Heart left ventricle (tissue), 16 donors: ENCODE measurements around the gene SERINC5. TPM values are rescaled to one million over a fixed set of nuclear protein-coding genes. Genes with fewer than 3 reads are reported as not detected.
"Not testable (repeated sequence)": the region's sequence is repeated elsewhere in the genome, so short reads cannot be mapped to it uniquely, and the experiment has no call there.

Source experiments
- ATAC-seq, 4 donors: fragments of 200-7000 bp; cut with Tn5 transposase; one replicate each; pipeline ENCODE4 v1.9.1; 2020 to 2022; ENCODE audit warnings: moderate library complexity in 4 of 4, mild to moderate bottlenecking in 3 of 4, moderate number of reproducible peaks in 1 of 4
- DNase-seq, 5 donors: peaks; one replicate each; pipeline ENCODE4 v3.0.0-alpha.2; 2020
- H3K27ac ChIP-seq, 12 donors: fragments of 200-600 bp; sonication (generic) in 4 of 12; one replicate each; pipeline versions ENCODE4 v1.5.0 to v1.8.0; 2016 to 2022; ENCODE audit warnings: mild to moderate bottlenecking in 2 of 12
- H3K27me3 ChIP-seq, 9 donors: fragments of 200-600 bp; sonication (generic) in 2 of 9; one replicate each; pipeline versions ENCODE4 v1.5.1 to v1.8.0; 2016 to 2022; ENCODE audit warnings: mild to moderate bottlenecking in 3 of 9
- H3K36me3 ChIP-seq, 9 donors: fragments of 200-600 bp; sonication (generic) in 2 of 9; one replicate each; pipeline versions ENCODE4 v1.5.0 to v1.8.0; 2018 to 2022; ENCODE audit warnings: mild to moderate bottlenecking in 2 of 9
- H3K4me1 ChIP-seq, 12 donors: fragments of 200-600 bp; sonication (generic) in 4 of 12; one replicate each; pipeline versions ENCODE4 v1.5.0 to v1.8.0; 2016 to 2022; ENCODE audit warnings: mild to moderate bottlenecking in 3 of 12
- H3K4me3 ChIP-seq, 12 donors: fragments of 200-600 bp; sonication (generic) in 4 of 12; one replicate each; pipeline versions ENCODE4 v1.5.0 to v1.8.0; 2017 to 2022; ENCODE audit warnings: mild to moderate bottlenecking in 9 of 12, moderate library complexity in 4 of 12
- H3K9me3 ChIP-seq, 12 donors: fragments of 200-600 bp; sonication (generic) in 4 of 12; one replicate each; pipeline versions ENCODE4 v1.5.0 to v1.8.0; 2016 to 2022; ENCODE audit warnings: mild to moderate bottlenecking in 1 of 12
- CTCF ChIP-seq, 12 donors: fragments of 200-600 bp; sonication (generic) in 4 of 12; IDR thresholded peaks; one replicate each; pipeline versions ENCODE4 v1.5.0 to v1.8.0; 2018 to 2022; ENCODE audit warnings: antibody characterized with exemption in 12 of 12, mild to moderate bottlenecking in 5 of 12
- POLR2A ChIP-seq, 2 donors: fragments of 450-650 bp; IDR thresholded peaks; one replicate each; pipeline ENCODE4 v1.6.1; 2017; ENCODE audit warnings: antibody characterized with exemption in 2 of 2, mild to moderate bottlenecking in 2 of 2, moderate library complexity in 2 of 2
- WGBS, 4 donors: extraction: QIAGEN DNeasy Blood & Tissue Kit in 2 of 4; methylation state at CpG; one replicate each; pipeline versions ENCODE4 v1.1.5 to v1.1.7; 2013 to 2018; 5-methylcytosine and 5-hydroxymethylcytosine counted together
- intact Hi-C, 10 donors: fragments of 100-400 bp; cut with DNase I; formaldehyde crosslinking; loops; one replicate each; pipeline versions ENCODE4 v1.11.1 to v1.14.2; 2022
- polyA plus RNA-seq, 2 donors: library from polyadenylated mRNA; stranded (reverse); fragments of 200-250 nt; gene quantifications; one replicate each; pipeline ENCODE4 v1.2.3, GENCODE V29; 2013
- total RNA-seq, 9 donors: library from RNA; depleted of rRNA in 2 of 9; stranded (reverse); fragments of >200 nt in 2 of 9; fragmentation: NEBNext Ultra II Directional in 3 of 9; extraction: Animal tissue kit (Norgen Biotek cat#: 25700) in 3 of 9; gene quantifications; one replicate each; pipeline versions ENCODE4 v1.1.0 to v1.2.4, GENCODE V29; 2016 to 2023
- donor health status: ischemic (EF 13 %, LVEDD 7.1; RV severe dilation, severe dysfunction).
- donor health status: healthy with polysubstance abuse.
- donor health status: DM: no; HTN: yes; CAD: no.
- donor health status: DM: no; HTN: no; CAD: no.
- donor health status: ischemic (EF 25% LVEDD 6.9; RV normal size, moderate dysfunction).
- donor health status: ischemic (EF 25% LVEDD 5.7; RV mildly dilated, moderate dysfunction).
- donor health status: healthy.
- donor health status: DM: yes; HTN: yes; CAD: no.
- donor health status: ischemic (EF 35%, LVEDD 5.7; RV mildly dilated, moderate dysfunction).
- donor health status: nonischemic (EF 11% LVEDD 7.7; RV severe dilation, severe dysfunction).
- donor health status: DM: yes; HTN: yes; CAD: no.
- donor health status: PGD.
- donor health status: ischemic (EF 29% LVEDD 5.4; RV normal size, mild dysfunction).
- donor health status: nonischemic (EF 23%, LVEDD 6.1; RV moderate dilation, normal function).

The SERINC5 gene
- total and polyA plus RNA-seq, 11 donors: 3.2 to 25.9 (median 13.5) TPM

- H3K4me3 ChIP-seq: no peak overlapping the region
- ATAC-seq (no peak), DNase-seq (no peak)
- peaks cover 0 to 11% (median 3%) of the 10 kb centered on the region in 12 donors for H3K4me1 ChIP-seq
- WGBS, 4 donors: 56 to 73% (median 70%) methylated on average over 8 of the region's 8 CpGs
- peak overlapping the region in 2 of 12 donors; percentile 35 to 47 for H3K27ac ChIP-seq
- no peak for TF ChIP-seq POLR2A (IDR thresholded peaks at IDR 0.05)
- no peak for TF ChIP-seq CTCF (IDR thresholded peaks at IDR 0.05)
- intact Hi-C loops: loop anchor here in 8 of 10 donors (1.0 to 10.0 kb wide), 11 partner anchors 49 to 581 kb away; partner anchors contain the start of genes SERINC5 (in 2 of the 8) and ZFYVE16 (in 2 of the 8)
- no peaks in the 10 kb centered on the region for H3K9me3 ChIP-seq
- no peaks in the 10 kb centered on the region for H3K27me3 ChIP-seq
- H3K36me3 ChIP-seq: no peaks in the 10 kb centered on the region
Observed at GRCh38 chr5:80093796-80094195, 162.1 kb downstream of the SERINC5 start.

- H3K4me3 ChIP-seq: no peak overlapping the region
- H3K4me1 ChIP-seq: peaks cover 0 to 11% (median 3%) of the 10 kb centered on the region in 12 donors
- WGBS, 4 donors: 84 to 92% (median 88%) methylated on average over 8 of the region's 8 CpGs
- ATAC-seq (no peak), DNase-seq (no peak)
- intact Hi-C loops: loop anchor here in 8 of 10 donors (1.0 to 10.0 kb wide), 13 partner anchors 50 to 582 kb away; partner anchors contain the start of genes SERINC5 (in 2 of the 8) and ZFYVE16 (in 2 of the 8)
- no peaks in the 10 kb centered on the region for H3K36me3 ChIP-seq
- H3K9me3 ChIP-seq: no peaks in the 10 kb centered on the region
- TF ChIP-seq POLR2A (IDR thresholded peaks at IDR 0.05) (no peak), CTCF (IDR thresholded peaks at IDR 0.05) (no peak)
- H3K27ac ChIP-seq: no peak overlapping the region
- no peaks in the 10 kb centered on the region for H3K27me3 ChIP-seq
Observed at GRCh38 chr5:80092486-80093107, 163.3 kb downstream of the SERINC5 start.

GRCh38 chr5:80091792-80092192 is 164.1 kb downstream of the SERINC5 start:
- not testable (repeated sequence) for DNase-seq, H3K36me3 ChIP-seq, H3K9me3 ChIP-seq, H3K27me3 ChIP-seq
- intact Hi-C loops: loop anchor here (1.0 to 10.0 kb wide), 15 partner anchors 51 to 583 kb away; partner anchors contain the start of genes SERINC5 (in 2 of the 10) and ZFYVE16 (in 2 of the 10)
- Histone ChIP-seq H3K4me1 (peaks cover 0 to 11% (median 3%) of the 10 kb centered on the region in 12 donors), H3K27ac (peak overlapping the region in 1 of 12 donors; percentile 24), H3K4me3 (peak overlapping the region in 1 of 12 donors; percentile 18)
- TF ChIP-seq CTCF (IDR thresholded peaks at IDR 0.05): peak; percentile 63 to 87 (median 78)
- peak in 3 of 4 donors; percentile 64 to 73 (median 66) for ATAC-seq
- 18 to 36% (median 27%) methylated on average over 15 of the region's 15 CpGs for WGBS, 4 donors

- Histone ChIP-seq H3K27me3 (no peaks in the 10 kb centered on the region), H3K36me3 (no peaks in the 10 kb centered on the region), H3K27ac (no peak overlapping the region), H3K4me3 (no peak overlapping the region), H3K4me1 (peaks cover 0 to 11% (median 3%) of the 10 kb centered on the region in 12 donors), H3K9me3 (no peaks in the 10 kb centered on the region)
- DNase-seq (no peak), ATAC-seq (no peak)
- intact Hi-C loops: loop anchor here (1.0 to 10.0 kb wide), 14 partner anchors 51 to 584 kb away; partner anchors contain the start of genes SERINC5 (in 2 of the 10) and ZFYVE16 (in 2 of the 10)
- no peak for TF ChIP-seq CTCF (IDR thresholded peaks at IDR 0.05)
- TF ChIP-seq POLR2A (IDR thresholded peaks at IDR 0.05): no peak
- WGBS, 4 donors: 95 to 96% (median 95%) methylated on average over 5 of the region's 5 CpGs
Observed at GRCh38 chr5:80090884-80091166, 165.0 kb downstream of the SERINC5 start.
